Cardiac fibroblast (primary cell): ENCODE measurements around the gene SDR42E1.

ENCODE experiments used
- DNase-seq, 2 donors: peaks; one replicate each; pipeline versions ENCODE4 v3.0.0 to v3.0.0-alpha.2; 2010; ENCODE audit warnings: low read depth in 2 of 2
- H3K4me3 ChIP-seq, 2 donors: replicated peaks in 1 of 2; 1 replicate in 1 of 2; 2 replicates in 1 of 2; pipeline ENCODE4 v1.5.1; 2011; ENCODE audit warnings: low read depth in 2 of 2, low read length in 2 of 2, mild to moderate bottlenecking in 2 of 2, moderate library complexity in 1 of 2
- TF ChIP-seq, protein P1 (sequence below): IDR thresholded peaks from one replicate; pipeline ENCODE4 v1.5.1; 2011; ENCODE audit warnings: low read depth, mild to moderate bottlenecking, low read length, inconsistent platforms

The SDR42E1 gene

DNA sequence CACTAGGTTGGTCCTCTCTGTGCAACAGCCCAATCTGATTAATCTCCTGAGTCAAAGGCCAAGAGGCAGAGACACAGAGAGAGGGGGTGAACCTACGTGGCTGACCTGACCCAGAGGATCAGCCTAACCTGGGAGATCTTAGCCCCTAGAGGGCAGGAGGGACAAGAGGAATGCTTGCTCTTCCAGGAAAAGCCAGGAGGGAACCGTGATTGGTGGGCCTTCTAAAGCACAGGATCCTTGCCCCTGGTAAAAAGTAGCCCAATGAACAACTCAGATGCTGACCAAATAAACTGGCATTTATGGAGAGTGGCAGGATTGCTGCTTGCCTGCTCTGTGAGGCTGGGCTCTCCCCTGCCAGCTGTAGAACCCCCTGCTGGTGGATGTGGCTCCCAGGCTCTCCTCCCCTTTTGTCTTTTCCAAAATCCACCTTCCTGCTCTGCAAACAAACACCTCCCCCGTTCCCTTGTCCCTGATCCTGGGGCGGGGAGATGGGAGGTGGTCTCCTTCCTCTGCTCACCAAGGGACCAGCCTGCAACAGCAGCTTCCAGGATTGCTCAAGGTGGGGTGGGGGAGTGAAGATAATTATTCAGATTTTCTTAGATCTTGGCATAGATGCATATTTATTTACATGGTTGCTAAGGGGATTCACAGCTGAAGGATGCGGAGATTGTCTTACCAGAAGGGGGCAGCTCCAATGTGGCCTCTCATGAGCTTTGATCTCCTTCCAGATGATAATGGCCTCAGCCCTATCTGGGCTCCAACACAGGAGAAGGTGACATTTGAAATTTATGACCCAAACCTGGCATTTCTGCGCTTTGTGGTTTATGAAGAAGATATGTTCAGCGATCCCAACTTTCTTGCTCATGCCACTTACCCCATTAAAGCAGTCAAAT, 71.9 kb downstream of the SDR42E1 start:
- TF ChIP-seq, protein P1, sequence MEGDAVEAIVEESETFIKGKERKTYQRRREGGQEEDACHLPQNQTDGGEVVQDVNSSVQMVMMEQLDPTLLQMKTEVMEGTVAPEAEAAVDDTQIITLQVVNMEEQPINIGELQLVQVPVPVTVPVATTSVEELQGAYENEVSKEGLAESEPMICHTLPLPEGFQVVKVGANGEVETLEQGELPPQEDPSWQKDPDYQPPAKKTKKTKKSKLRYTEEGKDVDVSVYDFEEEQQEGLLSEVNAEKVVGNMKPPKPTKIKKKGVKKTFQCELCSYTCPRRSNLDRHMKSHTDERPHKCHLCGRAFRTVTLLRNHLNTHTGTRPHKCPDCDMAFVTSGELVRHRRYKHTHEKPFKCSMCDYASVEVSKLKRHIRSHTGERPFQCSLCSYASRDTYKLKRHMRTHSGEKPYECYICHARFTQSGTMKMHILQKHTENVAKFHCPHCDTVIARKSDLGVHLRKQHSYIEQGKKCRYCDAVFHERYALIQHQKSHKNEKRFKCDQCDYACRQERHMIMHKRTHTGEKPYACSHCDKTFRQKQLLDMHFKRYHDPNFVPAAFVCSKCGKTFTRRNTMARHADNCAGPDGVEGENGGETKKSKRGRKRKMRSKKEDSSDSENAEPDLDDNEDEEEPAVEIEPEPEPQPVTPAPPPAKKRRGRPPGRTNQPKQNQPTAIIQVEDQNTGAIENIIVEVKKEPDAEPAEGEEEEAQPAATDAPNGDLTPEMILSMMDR = no peak
- no peak overlapping the region for H3K4me3 ChIP-seq
- DNase-seq = no peak
